GM19351 (cell line): ENCODE results near the gene CYP4F12.
"Not testable (repeated sequence)": the region's sequence is repeated elsewhere in the genome, so short reads cannot be mapped to it uniquely, and the experiment has no call there.

Experiments used
- ATAC-seq: cut with Tn5 transposase; IDR thresholded peaks from one replicate; pipeline ENCODE4 v1.9.1; 2021; ENCODE audit warnings: mild to moderate bottlenecking, moderate library complexity; ENCODE audit not compliant: unreplicated experiment

CYP4F12 gene

GRCh38 chr19:15650123-15650522 lies 22.8 kb upstream of the CYP4F12 start:
- ATAC-seq = not testable (repeated sequence)

DNA sequence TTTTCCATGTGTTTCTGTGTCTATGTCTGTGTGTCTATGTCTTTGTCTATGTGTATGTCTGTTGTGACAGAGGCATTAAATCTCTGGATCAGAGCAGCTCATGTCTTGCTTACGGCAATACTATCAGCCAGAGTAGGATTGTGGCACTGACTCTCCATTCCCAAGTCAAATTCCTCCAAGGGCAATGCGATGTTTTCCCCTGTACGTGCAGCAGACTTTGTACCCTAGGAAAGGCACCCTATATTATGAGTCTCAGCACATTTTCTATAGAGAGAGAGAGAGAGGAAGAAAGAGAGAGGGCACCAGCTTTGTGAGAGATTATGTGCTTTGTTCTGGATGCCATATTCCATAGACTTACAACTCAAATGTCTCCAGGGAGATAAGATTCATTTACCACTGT lies 21.1 kb upstream of the CYP4F12 start:
- ATAC-seq = no peak

DNA sequence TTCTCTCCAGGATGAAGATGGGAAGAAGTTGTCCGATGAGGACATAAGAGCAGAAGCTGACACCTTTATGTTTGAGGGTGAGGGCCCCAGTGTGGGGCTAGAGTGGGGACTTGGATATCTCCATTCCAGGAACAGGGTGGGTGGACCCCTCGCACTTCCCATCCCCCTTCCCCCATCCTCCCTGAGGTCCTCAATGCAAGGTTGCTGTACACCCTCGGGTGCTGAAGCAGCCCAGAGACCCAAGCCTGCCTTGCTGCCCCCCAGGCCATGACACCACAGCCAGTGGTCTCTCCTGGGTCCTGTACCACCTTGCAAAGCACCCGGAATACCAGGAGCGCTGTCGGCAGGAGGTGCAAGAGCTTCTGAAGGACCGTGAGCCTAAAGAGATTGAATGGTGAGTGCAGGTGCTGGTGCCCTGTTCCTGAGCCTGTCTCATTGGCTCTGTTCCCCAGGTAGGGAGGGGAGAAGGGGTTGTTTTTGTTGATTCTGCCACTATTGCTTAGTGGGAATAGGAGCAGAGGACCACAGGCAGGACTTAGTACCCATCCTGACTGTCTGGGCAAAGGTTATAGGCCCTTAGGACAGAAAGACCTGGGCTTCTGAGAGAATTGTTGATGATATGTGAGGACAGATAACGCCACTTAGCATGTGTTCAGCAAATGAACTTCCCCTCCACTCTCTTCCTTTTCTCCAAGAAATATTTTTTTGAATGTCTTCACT lies 20.2 kb upstream of the CYP4F12 start:
- ATAC-seq = no peak

DNA sequence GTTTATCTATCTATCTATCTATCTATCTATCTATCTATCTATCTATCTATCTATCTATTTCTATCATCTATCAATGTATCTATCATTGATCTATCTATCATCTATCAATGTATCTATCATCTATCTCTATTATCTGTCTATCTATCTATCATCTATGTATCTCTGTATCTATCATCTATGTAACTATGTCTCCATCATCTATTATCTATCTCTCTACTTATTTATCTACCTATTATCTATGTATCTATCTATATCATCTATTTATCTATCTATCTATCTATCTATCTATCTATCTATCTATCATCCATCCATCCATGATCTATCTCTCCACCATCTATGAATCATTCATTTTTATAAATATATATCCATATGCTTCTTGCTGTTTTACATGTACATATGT lies 16.4 kb upstream of the CYP4F12 start:
- no peak for ATAC-seq

GRCh38 chr19:15663247-15663646 lies 9.6 kb upstream of the CYP4F12 start:
- ATAC-seq = no peak

DNA sequence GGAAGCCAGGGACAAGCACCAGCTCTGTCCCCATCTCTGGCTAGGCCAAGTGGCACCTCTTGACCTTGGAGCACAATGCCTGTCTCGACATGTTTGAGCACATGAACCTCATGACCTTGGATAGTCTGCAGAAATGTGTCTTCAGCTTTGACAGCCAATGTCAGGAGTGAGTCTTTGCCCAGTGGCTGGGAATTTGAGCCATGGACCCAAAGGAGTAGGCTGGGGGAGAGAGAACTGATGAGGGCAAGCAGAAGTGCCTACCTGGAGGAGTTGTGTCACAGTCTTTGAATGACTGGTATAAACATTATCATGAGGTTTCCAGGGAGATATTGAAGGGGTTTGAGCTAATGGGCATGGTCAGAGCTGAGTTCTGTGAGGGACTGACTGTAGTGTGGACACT lies 6.7 kb upstream of the CYP4F12 start:
- no peak for ATAC-seq

DNA sequence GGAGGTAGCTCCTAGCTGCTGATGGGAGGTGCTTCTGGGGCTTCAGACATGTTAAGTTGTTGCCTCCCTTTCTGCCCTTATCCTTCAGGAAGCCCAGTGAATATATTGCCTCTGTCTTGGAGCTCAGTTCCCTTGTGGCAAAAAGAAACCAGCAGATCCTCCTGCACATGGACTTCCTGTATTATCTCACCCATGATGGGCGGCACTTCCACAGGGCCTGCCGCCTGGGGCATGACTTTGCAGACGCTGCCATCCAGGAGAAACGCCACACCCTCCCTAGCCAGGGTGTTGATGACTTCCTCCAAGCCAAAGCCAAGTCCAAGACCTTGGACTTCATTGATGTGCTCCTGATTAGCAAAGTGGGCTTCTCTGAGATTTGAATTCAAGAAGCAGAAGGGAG lies 6.0 kb upstream of the CYP4F12 start:
- ATAC-seq = no peak

DNA sequence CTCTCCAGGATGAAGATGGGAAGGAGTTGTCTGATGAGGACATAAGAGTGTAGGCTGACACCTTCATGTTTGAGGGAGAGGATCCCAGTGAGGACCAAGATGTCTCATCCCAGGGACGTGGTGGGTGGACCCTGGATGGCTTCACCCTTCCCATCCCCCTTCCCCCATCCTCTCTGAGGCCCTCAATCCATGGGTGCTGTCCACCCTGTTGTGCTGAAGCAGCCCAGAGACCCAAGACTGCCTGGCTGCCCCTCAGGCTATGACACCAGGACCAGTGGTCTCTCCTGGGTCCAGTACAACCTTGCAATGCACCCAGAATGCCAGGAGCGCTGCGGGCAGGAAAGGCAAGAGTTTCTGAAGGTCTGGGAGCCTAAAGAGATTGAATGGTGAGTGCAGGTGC lies 3.4 kb upstream of the CYP4F12 start:
- no peak for ATAC-seq

GRCh38 chr19:15669891-15670290 lies 3.0 kb upstream of the CYP4F12 start:
- ATAC-seq = no peak

DNA sequence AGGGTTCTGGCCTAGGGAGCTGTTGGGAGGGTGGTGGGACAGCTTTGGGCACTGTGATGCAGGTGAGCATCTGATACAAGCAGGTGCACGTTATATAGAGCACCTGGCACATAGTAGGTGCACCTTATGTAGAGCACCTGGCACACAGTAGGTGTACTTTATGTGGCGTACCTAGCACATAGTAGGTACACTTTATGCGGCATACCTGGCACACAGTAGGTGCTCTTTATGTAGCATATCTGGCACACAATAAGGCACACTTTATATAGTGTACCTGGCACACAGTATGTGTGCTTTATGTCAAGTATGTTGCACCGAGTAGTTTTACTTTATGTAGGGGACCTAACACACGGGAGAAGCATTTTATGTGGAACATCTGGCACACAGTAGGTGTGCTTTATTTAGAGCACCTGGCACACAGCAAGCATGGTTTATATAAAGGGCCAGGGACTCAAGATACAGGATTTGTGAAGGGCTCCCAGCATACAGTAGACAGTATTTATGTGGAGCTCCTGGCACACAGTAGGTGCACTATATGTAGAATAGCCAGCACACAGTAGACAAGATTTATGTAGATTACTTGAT lies 1.6 kb upstream of the CYP4F12 start:
- no peak for ATAC-seq

DNA sequence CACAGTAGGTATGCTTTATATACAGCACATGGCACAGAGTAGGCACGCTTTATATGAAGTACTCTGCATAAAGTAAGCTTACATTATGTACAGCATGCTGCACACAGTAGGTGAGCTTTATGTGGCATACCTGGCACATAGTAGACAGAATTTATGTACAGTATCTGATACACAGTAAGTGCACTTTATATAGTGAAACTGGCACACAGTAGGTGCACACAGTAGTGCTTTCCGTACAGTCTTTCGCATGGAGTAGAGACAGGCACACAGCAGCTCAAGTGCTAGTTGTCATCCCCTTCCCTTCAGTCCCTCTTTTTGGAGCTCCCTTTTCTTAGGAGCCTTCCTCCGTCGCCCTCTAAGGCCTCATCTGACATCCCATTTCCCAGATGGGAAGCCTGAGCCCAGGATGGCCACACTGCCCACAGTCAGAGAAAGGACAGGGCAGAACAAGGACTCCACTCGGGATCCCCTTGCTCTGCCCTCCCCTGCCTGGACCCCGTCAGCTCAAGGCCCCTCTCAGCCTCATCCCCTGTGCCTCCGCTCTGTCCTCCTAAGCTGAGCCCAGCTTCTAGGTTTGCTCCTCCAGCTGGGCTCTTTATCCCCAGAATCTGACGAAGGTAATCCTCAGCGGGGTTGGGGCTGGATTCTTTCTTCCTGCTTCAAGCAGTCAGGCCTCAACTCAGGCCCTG lies 852 bp upstream of the CYP4F12 start:
- no peak for ATAC-seq

- no peak for ATAC-seq
Observed at GRCh38 chr19:15673176-15673654, 328 bp downstream of the CYP4F12 start.

GRCh38 chr19:15675560-15675959 lies 2.7 kb downstream of the CYP4F12 start:
- ATAC-seq = no peak

DNA sequence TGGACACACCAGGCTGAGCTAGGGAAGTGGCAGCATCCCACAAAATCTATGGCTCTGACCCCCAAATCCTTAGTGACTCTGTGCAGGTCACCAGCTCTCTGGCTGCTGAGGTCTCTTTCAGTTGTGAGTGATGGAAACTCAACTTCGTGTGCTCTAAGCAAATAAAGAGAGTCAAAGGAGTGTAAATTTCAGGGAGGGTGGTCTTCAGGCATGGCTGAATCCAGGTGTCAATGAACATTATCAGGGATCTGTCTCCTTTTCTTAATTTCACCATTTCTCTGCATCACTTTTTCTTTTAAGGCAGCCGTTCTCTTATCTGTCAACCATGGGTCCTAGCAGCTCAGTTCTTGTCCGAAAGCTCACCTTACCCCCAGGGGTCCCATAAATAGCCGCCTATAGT lies 6.2 kb downstream of the CYP4F12 start:
- ATAC-seq = no peak

- not testable (repeated sequence) for ATAC-seq
Observed at GRCh38 chr19:15679865-15680264, 7.0 kb downstream of the CYP4F12 start.

- ATAC-seq = no peak
Observed at GRCh38 chr19:15680478-15681322, 7.8 kb downstream of the CYP4F12 start.

DNA sequence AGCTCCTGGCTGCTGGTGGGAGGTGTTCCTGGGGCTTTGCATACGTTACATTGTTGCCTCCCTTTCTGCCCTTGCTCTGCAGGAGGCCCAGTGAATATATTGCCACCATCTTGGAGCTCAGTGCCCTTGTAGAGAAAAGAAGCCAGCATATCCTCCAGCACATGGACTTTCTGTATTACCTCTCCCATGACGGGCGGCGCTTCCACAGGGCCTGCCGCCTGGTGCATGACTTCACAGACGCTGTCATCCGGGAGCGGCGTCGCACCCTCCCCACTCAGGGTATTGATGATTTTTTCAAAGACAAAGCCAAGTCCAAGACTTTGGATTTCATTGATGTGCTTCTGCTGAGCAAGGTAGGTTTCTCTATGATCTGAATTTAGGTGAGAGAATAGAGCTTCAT lies 10.5 kb downstream of the CYP4F12 start:
- ATAC-seq = no peak

GRCh38 chr19:15684828-15685227 lies 11.9 kb downstream of the CYP4F12 start:
- ATAC-seq = no peak

GRCh38 chr19:15696654-15697194 lies 23.8 kb downstream of the CYP4F12 start:
- ATAC-seq = no peak

DNA sequence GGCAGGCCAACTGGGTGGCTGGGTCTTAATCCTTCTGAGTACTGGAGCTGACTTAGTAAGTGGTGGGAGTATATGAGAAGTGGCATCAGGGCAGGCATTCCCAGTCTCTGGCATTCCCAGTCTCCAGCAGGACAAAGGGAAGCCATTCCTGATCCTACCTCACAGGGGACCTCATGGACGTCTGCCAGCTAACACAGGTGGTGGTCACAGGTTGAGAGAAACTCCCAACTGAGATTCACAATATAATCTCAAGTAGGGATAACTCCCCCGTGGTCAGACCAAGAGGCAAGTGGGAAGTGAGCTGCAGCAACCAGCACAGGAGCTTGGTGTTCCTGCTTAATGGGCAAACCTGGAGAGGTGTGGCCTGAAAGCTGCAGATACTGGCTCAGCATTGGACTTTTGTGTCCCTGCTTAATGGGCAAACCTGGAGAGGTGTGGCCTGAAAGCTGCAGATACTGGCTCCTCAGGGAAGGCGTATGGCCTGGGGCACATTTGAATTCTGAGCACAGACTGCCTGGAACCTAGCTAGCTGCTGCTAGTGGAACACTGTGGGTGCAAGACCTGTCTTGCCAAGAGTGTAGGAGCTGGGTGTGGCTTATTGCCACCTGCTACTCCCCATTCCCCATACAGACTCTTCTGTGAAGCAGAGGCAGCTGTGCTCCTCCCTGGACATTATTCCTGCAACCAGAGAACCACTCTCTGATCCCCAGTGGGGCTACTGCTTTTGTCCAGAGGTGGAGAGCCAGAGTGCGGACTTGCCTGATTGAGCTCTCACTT lies 29.1 kb downstream of the CYP4F12 start:
- ATAC-seq = no peak
